Stimulated activated CD8-positive, alpha-beta memory T cell treated with anti-CD3 and anti-CD28 coated beads, Interleukin-4, amount 100 ng/mL, for 4 hours (primary cell): ENCODE measurements around the gene HMGB4.

Experiments used
- DNase-seq, 2 donors: peaks; one replicate each; pipeline ENCODE4 v3.0.0-alpha.2; 2020; ENCODE audit warnings: low read depth in 2 of 2, low spot score in 1 of 2

The HMGB4 gene

GRCh38 chr1:33897092-33897725 lies 33.3 kb downstream of the HMGB4 start:
- no peak for DNase-seq

- DNase-seq, result no peak
These were observed 34.5 kb downstream of the HMGB4 start for GRCh38 chr1:33898406-33898805.

- no peak for DNase-seq
These were observed 35.0 kb downstream of the HMGB4 start for GRCh38 chr1:33898881-33899280.

GRCh38 chr1:33899746-33900145 lies 35.9 kb downstream of the HMGB4 start:
- no peak for DNase-seq

GRCh38 chr1:33902486-33903209 lies 38.8 kb downstream of the HMGB4 start:
- no peak for DNase-seq

- no peak for DNase-seq
These were observed 39.3 kb downstream of the HMGB4 start for GRCh38 chr1:33903210-33903589.

- DNase-seq, result no peak
These were observed 41.4 kb downstream of the HMGB4 start for GRCh38 chr1:33905241-33905640.

- no peak for DNase-seq
These were observed 42.3 kb downstream of the HMGB4 start for GRCh38 chr1:33906156-33906555.

GRCh38 chr1:33908324-33908956 lies 44.6 kb downstream of the HMGB4 start:
- DNase-seq, result no peak
